ENCODE data around the gene ARHGEF38.
"Not testable (repeated sequence)": the region's sequence is repeated elsewhere in the genome, so short reads cannot be mapped to it uniquely, and the experiment has no call there.

The ARHGEF38 gene

DNA sequence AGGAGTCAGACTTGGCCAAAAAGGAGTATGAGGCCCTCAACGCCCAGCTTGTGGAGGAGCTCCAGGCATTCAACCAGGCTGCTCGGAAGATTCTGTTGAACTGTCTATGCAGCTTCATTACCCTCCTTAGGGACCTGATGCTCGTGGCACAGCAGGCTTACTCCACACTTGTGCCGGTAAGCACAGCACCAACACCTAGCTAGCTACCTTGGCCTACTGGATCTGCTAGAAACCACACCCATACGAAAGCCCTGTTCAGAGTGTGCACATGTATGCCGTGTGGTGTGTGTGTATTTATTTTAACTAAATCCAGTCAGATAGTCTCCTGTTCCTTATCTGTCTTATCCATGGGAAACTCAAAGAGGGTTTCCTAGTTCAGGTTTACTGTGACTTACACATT, 106.8 kb downstream of the ARHGEF38 start:
- DNase-seq: no peak

DNA sequence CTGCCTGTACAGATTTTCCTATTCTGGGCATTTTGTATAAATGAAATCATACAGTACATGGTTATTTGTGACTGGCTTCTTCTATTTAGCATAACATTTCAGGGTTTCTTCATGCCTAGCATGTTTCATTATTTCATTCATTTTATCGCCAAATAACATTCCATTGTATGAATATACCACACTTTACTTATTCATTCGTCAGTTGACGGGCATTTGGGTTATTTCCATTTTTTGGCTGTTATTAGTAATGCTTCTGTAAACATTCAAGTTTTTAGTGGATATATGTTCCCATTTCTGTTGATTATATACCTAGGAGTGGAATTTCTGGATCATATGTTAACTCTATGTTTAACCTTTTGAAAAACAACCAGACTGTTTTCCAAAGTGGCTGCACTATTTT, 108.6 kb downstream of the ARHGEF38 start:
- no peak for DNase-seq

DNA sequence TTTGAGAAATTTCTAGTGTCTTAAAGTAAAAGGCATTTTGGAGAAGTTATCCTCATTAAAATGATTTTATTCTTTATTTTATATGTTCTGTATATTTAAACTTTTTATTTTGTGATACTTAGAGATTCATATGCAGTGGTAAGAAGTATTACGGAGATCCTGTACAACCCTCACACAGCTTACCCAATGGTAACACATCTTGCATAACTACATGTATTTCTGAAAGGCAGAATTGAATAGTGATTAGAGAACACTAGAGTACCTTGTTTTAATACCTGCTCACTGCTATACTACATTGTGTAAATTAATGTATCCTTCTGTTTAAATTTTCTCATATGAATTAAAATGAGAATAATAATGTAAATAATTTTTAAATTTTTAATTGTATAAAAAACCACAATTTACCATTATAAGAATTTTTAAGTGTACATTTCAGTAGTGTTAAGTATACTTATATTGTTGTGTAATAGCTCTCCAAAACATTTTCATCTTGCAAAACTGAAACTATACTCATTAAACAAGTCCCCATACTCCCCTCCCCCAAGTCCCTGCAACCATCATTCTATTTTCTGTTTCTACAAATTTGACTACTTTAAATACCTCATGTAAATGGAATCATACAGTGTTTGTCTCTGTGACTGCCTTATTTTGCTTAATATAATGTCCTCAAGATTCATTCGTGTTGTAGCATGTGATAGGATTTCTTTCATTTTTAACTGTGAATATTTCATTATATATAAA, 110.7 kb downstream of the ARHGEF38 start:
- no peak for DNase-seq

GRCh38 chr4:105666693-105667092, 114.3 kb downstream of the ARHGEF38 start:
- no peak for DNase-seq

DNA sequence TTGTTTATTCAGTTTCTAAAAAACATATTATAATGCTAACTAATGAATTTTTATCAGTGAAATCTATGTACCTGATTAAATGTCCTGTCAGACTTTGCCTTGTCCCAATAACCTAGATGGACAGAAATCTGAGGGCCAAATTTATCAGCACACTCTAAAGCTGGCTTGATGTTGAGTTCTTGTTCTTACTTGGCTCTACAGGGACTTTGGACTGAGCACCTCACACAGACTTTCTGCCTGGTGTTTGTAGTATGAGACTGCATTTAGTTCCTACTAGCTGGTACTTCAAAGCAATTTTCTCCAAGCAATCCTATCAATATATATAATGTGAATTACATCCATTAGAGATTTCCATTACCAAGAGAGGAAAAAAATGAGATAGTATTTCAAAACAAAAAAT, 118.3 kb downstream of the ARHGEF38 start:
- DNase-seq: no peak

- no peak for DNase-seq
Measured at GRCh38 chr4:105671301-105671700, 118.9 kb downstream of the ARHGEF38 start.

- no peak for DNase-seq
Measured at GRCh38 chr4:105674011-105674410, 121.6 kb downstream of the ARHGEF38 start.

GRCh38 chr4:105677709-105678108, 125.3 kb downstream of the ARHGEF38 start:
- no peak for DNase-seq

GRCh38 chr4:105679186-105679585, 126.8 kb downstream of the ARHGEF38 start:
- DNase-seq: no peak

GRCh38 chr4:105683038-105683437, 130.6 kb downstream of the ARHGEF38 start:
- no peak for DNase-seq

DNA sequence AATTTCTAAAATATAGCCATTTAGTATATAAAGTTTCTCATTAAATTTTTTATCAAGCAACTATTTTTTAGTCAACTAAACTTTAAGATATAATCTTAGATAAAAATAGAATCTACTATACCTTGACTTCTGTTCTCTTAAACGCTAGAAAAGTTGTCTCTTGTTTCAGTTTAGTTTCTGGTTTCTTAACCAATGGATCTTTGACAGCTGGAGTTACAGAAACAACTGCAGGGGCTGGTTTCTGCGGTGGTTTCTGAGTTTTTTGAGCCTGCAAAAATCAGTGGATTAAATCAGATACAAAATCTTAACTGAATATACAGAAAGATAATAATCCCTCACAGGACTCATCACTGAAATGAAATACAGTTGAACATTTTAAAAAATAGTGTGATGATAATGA, 134.2 kb downstream of the ARHGEF38 start:
- no peak for DNase-seq

DNA sequence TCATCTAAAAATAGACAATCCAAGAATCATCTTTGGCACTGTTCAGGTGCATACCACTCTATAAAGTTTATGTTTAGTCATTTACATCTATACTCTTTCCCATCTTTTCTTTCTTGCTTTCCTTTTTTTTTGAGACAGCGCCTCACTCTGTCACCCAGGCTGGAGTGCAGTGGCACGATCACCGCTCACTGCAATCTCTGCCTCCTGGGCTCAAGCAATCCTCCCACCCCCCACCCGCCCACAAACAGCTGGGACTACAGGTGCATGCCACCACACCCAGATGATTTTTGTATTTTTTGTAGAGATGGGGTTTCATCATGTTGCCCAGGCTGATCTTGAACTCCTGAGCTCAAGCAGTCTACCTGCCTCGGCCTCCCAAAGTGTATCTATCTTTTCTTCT, 142.4 kb downstream of the ARHGEF38 start:
- DNase-seq: not testable (repeated sequence)

DNA sequence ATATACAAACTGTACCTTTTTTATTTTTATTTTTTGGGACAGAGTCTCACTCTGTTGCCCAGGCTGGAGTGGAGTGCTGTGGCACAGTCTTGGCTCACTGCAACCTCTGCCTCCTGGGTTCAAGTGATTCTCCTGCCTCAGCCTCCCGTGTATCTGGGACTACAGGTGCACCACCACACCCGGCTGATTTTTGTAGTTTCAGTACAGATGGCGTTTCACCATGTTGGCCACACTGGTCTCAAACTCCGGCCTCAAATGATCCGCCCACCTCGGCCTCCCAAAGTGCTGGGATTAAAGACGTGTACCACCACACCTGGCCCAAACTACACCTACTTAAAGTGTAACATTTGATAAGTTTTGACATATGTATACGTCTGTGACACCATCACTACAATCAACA, 143.4 kb downstream of the ARHGEF38 start:
- DNase-seq: not testable (repeated sequence)

DNA sequence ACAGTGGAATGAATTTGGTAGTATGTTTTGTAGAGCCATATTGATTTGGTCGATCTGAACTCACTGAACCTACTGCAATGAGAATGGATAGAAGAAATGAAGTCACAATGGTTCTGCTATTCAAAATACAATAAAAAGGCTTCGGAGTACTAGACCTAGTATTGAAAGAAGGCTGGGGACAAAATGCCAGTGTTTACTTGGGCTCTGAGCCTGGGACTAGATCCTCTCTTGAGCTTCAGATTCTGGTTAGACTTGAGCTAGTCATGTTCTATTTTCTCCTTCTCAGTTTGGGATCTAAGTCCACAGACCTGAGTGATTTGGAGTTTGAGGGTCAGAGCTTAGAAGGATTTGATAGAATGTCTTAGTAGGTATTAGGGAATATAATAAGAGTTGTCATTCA, 146.2 kb downstream of the ARHGEF38 start:
- no peak for DNase-seq

DNA sequence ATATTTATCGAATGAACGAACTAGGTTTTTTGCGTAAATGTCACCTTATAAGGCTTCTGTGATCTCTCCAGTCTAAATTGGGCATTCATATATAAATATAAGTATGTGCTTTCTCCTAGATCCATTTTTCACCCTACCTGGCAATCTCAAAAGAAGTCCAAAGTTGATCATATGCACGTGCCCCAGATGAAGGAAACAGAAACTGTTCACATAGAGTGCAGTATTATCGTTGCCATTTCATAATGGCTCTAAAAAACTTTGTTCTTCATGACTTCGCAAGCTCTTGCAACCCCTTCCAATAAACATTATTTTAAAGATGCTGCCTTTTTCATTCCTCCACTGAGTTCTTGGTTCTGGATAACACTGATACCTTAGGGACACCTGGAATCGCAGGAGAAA, 155.4 kb downstream of the ARHGEF38 start:
- no peak for DNase-seq

DNA sequence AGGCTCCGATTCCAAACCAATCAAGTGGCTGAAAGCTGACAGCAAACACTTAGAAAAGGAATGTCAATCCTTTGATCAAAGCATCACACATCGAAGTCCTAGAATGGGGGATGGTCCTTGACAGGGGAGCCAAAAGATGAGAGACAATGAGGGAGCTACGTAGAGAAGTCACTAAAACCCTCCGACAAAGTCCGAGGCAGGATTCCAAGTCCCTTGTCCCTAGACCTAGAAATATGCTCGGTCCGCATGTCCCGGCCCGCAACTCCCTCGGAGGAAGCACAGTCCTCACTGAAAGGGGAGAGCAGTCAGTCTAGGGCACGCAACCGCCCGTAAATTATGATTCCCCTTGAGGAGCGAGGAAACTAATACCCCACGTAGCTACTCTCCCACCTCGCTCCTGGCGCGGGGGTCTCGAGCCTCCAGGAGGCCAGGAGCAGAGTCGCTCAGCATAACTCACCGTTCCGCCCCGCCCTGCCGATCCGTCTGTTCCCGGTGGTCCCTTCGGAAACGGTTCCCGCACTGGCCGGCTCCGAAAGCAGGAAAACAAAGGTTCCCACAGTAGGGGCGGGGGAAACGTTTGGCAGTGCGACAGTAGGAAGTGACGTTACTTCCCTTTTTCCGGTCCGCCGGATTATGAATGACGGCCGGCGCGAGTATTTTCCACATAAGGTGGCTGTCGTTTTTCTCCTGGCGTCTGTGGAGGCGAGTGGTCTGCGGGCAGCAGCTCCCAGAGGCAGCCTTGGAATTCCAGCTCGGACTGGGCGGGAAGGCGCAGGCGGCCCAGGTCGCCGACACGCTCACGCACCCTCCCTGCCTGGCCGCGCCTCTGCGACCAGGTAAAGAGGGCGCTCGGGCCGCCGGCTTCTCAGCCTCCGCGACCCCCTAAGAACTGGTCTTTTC, 156.0 kb downstream of the ARHGEF38 start, which contains the start of the genes GSTCD and INTS12:
Gene GSTCD, plus strand, starts transcription at position 604 of the 900 bp plus-strand sequence. CDS start 8,830 bp downstream, outside the sequence.
Gene INTS12, minus strand, starts transcription at position 509 of the 900 bp plus-strand sequence. CDS start 8,684 bp downstream, outside the sequence.
- DNase-seq: peak; percentile 25

DNA sequence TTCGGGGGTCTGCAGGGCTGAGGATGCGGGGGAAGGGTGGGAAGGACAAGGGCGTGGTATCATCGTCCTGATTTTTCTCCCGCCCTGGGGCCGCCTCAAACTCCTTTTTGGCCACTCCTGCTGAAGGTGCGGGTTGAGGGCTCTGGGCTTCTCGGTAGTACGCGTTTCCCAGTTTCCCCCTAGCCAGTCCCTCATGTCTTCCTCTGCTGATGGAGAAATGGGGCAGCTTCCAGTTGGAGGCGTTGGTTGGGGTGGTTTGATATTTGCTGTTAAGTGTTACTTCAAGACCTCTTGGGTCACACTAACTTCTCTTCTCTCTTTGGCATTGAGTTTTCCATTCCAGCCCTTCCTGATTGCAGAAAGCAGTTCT, 156.6 kb downstream of the ARHGEF38 start:
- DNase-seq: no peak

- no peak for DNase-seq
Measured at GRCh38 chr4:105710012-105710600, 157.7 kb downstream of the ARHGEF38 start.

- DNase-seq: no peak
Measured at GRCh38 chr4:105710678-105711077, 158.3 kb downstream of the ARHGEF38 start.

GRCh38 chr4:105712766-105713165, 160.3 kb downstream of the ARHGEF38 start:
- DNase-seq: no peak

- no peak for DNase-seq
Measured at GRCh38 chr4:105714071-105714521, 161.7 kb downstream of the ARHGEF38 start.

DNA sequence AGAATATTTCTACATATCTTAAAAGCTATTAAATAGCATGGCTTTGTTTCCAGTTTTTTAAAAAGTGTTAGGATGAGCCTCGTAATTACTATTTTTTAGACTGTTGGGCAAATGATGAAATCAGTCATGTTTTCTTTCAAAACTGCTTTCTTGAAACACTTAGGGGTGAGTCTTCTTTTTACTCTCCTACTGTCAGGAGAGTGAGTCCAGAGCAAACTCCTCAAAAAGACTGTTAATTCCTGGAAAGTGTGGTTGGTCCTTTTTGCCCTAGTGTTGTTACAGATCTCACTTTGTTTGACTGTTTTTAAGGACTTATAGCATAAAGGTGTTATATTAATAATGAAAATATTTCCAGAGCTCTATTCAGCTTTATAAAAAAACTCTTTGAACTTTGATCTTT, 162.5 kb downstream of the ARHGEF38 start:
- DNase-seq: no peak

GRCh38 chr4:105715692-105716278, 163.4 kb downstream of the ARHGEF38 start:
- no peak for DNase-seq
